Renal pelvis (tissue), 12 donors: Measurements from ENCODE around the gene FMOD. TPM values are rescaled to one million over a fixed set of nuclear protein-coding genes. Genes with fewer than 3 reads are reported as not detected.

Source experiments
- DNase-seq: peaks from one replicate; pipeline ENCODE4 v3.0.0-alpha.2; 2013
- long read RNA-seq, 16 experiments: transcript quantifications; one replicate each; lab custom pipeline, GENCODE V29; 2026
- polyA plus RNA-seq, 3 donors: library from polyadenylated mRNA; unstranded; fragments of 120-200 nt; gene quantifications; one replicate each; pipeline ENCODE4 v1.2.1, GENCODE V29; 2013; ENCODE audit not compliant: insufficient read length in 3 of 3

The FMOD gene
- 10 to 100 TPM; 30.8 to 48.2 (median 36.7) TPM for polyA plus RNA-seq
- long read RNA-seq, donor 1, transcript FMOD-201 (3 exons, 3,310 nt) = major isoform, 5 of 17 reads
- long read RNA-seq, donor 1, partial matches to known transcripts = 11 of 17 reads
- long read RNA-seq, donor 1, other reads (novel, unspliced or antisense) = 0 of 17 reads
- long read RNA-seq, donor 2, transcript FMOD-201 (3 exons, 3,310 nt) = major isoform, 13 of 37 reads
- long read RNA-seq, donor 2, partial matches to known transcripts = 24 of 37 reads
- long read RNA-seq, donor 2, other reads (novel, unspliced or antisense) = 0 of 37 reads
- long read RNA-seq, donor 3, transcript FMOD-201 (3 exons, 3,310 nt) = major isoform, 8 of 35 reads
- long read RNA-seq, donor 3, partial matches to known transcripts = 27 of 35 reads
- long read RNA-seq, donor 3, other reads (novel, unspliced or antisense) = 0 of 35 reads
- long read RNA-seq, donor 4, transcript FMOD-201 (3 exons, 3,310 nt) = major isoform, 10 of 28 reads
- long read RNA-seq, donor 4, partial matches to known transcripts = 18 of 28 reads
- long read RNA-seq, donor 4, other reads (novel, unspliced or antisense) = 0 of 28 reads
- long read RNA-seq, donor 5, partial matches to known transcripts = 20 of 21 reads
- long read RNA-seq, donor 5, other reads (novel, unspliced or antisense) = 0 of 21 reads
- long read RNA-seq, donor 6, transcript FMOD-201 (3 exons, 3,310 nt) = major isoform, 5 of 19 reads
- long read RNA-seq, donor 6, partial matches to known transcripts = 14 of 19 reads
- long read RNA-seq, donor 6, other reads (novel, unspliced or antisense) = 0 of 19 reads
- long read RNA-seq, donor 7, transcript FMOD-201 (3 exons, 3,310 nt) = major isoform, 11 of 47 reads
- long read RNA-seq, donor 7, partial matches to known transcripts = 36 of 47 reads
- long read RNA-seq, donor 7, other reads (novel, unspliced or antisense) = 0 of 47 reads
- long read RNA-seq, donor 8, transcript FMOD-201 (3 exons, 3,310 nt) = major isoform, 27 of 111 reads
- long read RNA-seq, donor 8, partial matches to known transcripts = 83 of 111 reads
- long read RNA-seq, donor 8, other reads (novel, unspliced or antisense) = 0 of 111 reads
- long read RNA-seq, donor 9, transcript FMOD-201 (3 exons, 3,310 nt) = major isoform, 10 of 40 reads
- long read RNA-seq, donor 9, partial matches to known transcripts = 30 of 40 reads
- long read RNA-seq, donor 9, other reads (novel, unspliced or antisense) = 0 of 40 reads
- long read RNA-seq, donor 10, transcript FMOD-201 (3 exons, 3,310 nt) = major isoform, 8 of 35 reads
- long read RNA-seq, donor 10, partial matches to known transcripts = 27 of 35 reads
- long read RNA-seq, donor 10, other reads (novel, unspliced or antisense) = 0 of 35 reads
- long read RNA-seq, donor 11, transcript FMOD-201 (3 exons, 3,310 nt) = major isoform, 5 of 36 reads
- long read RNA-seq, donor 11, partial matches to known transcripts = 31 of 36 reads
- long read RNA-seq, donor 11, other reads (novel, unspliced or antisense) = 0 of 36 reads
- long read RNA-seq, donor 12, transcript FMOD-201 (3 exons, 3,310 nt) = major isoform, 13 of 46 reads
- long read RNA-seq, donor 12, partial matches to known transcripts = 32 of 46 reads
- long read RNA-seq, donor 12, other reads (novel, unspliced or antisense) = 0 of 46 reads
- long read RNA-seq, donor 13, partial matches to known transcripts = 5 of 6 reads
- long read RNA-seq, donor 13, other reads (novel, unspliced or antisense) = 0 of 6 reads
- long read RNA-seq, donor 14 = 0 reads
- long read RNA-seq, donor 15, transcript FMOD-201 (3 exons, 3,310 nt) = major isoform, 26 of 79 reads
- long read RNA-seq, donor 15, partial matches to known transcripts = 53 of 79 reads
- long read RNA-seq, donor 15, other reads (novel, unspliced or antisense) = 0 of 79 reads
- long read RNA-seq, donor 16, transcript FMOD-201 (3 exons, 3,310 nt) = major isoform, 12 of 35 reads
- long read RNA-seq, donor 16, partial matches to known transcripts = 23 of 35 reads
- long read RNA-seq, donor 16, other reads (novel, unspliced or antisense) = 0 of 35 reads

GRCh38 chr1:203351037-203351625 is at the start of gene FMOD:
Gene FMOD (minus strand): TSS chr1:203351122. CDS start chr1:203348270, 2,852 bp downstream.
- peak; percentile 76 for DNase-seq

GRCh38 chr1:203396595-203397194 is 45.8 kb upstream of the FMOD start:
- no peak for DNase-seq

- no peak for DNase-seq
Observed at GRCh38 chr1:203395751-203396150, 44.8 kb upstream of the FMOD start.

- no peak for DNase-seq
Observed at GRCh38 chr1:203390298-203390697, 39.4 kb upstream of the FMOD start.

DNA sequence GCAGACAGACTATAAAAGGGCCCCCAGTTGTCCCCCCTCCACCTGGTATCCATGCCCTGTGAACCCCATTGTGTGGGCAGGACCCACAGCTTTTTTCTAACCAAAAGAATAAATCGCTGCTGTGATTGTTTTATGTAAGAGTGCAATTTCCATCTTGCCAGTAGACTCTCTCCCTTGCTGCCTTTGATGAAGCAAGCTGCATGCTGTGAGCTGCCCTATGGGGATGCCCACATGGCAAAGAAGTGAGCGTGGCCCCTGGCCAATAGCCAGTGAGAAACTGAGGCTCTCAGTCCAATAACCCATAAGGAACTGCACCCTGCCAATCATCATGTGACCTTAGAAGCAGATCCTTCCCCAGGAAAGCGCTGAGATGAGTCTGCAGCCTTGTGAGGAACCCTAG is 37.8 kb upstream of the FMOD start:
- no peak for DNase-seq

DNA sequence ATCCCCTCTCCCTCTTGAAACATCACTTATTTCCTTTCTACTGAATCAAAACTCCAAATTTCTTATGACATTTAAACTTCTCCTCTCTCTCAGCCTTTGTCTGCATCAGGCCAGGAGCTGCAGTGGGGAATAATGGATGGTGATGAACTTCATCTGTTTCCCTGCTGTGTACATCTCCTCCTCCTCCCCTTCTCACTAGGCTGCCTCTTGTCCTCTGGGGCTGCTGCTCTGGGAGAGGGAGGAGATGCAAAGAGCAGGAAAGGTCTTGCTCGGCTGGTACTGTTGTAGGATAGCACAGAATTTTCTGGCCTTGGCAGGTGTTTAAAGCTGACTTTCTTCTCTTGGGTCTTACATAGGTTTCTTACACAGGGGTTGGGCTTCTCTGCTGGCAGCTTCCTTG is 31.1 kb upstream of the FMOD start:
- DNase-seq = no peak

DNA sequence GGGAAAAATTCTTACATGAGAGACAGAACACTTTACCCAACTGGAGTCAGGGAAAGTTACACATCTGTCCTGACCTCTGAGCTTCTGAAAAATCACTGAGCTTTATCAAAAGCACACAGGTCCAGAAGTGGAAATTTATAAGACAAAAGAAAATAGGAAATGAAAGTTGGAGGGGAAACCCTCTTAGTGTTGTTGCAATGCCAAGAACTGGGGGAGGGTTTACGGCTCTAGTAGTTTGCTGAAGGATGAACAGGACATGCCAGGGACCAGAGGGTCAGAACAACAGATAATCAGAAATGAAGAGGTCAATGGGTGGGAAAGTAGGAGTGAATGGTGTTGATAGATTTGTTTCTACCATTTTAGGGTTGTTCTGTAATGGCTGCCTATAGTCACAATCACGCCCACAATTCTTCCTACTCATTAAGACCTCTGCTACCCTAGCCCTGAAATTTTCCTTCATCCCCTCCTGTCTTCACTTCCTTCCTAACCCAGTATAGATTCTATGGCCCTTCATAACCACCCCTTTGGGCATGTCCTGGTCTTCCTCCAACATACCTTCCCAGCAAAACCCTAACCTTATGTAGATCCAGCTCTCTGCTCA is 30.3 kb upstream of the FMOD start:
- no peak for DNase-seq

- no peak for DNase-seq
Observed at GRCh38 chr1:203380420-203381150, 29.7 kb upstream of the FMOD start.

DNA sequence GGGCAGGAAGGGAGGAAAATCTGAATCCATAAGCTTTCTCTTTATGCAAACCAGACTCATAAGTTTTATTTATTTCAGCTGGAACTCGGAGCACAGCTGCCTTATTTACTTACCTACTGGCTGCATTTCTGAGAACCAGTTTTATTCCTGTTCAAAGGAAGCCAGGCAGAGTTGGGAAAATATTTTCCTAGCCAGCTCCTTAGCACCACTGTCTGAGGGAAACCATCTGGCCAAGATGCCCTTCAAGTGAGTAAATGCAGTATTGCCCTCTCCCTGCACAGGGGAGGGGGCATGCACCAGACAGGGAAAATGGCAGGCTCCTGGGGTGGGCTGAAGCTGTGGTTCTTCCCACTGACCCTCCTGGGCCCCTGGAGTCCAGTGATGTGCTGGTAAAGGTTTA is 28.9 kb upstream of the FMOD start:
- peak; percentile 54 for DNase-seq

GRCh38 chr1:203378556-203379245 is 27.8 kb upstream of the FMOD start:
- no peak for DNase-seq

- DNase-seq = no peak
Observed at GRCh38 chr1:203373991-203374390, 23.1 kb upstream of the FMOD start.

GRCh38 chr1:203373002-203373401 is 22.1 kb upstream of the FMOD start:
- DNase-seq = no peak

GRCh38 chr1:203371288-203371687 is 20.4 kb upstream of the FMOD start:
- DNase-seq = no peak

DNA sequence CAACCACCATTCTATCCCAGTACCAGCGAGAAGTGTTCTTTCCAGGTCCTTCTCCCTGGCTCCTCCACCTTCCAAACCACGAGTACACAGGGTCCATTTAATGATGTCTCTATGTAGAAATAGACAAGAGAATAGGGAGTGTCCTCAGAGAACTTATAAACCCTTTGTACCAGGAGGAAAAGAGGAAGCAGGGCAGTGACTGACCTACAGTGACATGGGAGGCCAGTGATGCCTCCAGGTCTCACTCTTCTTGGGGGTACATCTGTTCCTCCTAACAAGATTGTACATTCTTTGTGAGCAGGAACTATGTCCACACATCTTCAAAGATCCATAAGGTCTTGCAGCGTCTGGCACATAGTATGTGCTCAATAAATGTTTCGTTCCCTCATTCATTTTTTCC is 18.7 kb upstream of the FMOD start:
- DNase-seq = no peak

- no peak for DNase-seq
Observed at GRCh38 chr1:203368624-203369451, 17.9 kb upstream of the FMOD start.

DNA sequence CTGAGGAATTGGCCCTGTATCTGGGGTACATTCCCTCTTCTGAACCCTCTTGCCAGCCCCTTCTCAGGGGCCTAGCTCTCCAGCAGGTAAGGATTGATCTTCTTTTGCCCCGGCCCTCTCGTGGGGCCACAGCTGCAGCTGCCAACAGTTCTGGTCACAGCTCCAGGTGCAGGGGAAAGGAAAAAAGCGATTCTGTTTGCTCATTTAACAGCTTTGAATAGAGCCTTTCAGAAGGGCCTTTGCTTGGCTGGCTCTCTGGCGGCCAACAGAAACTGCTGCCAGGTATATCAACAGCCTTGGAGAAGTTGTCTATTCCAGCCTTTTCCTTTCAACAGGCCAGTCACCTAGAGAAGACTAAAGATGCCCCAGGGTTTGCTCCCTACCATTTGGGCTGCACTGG is 16.1 kb upstream of the FMOD start:
- no peak for DNase-seq

DNA sequence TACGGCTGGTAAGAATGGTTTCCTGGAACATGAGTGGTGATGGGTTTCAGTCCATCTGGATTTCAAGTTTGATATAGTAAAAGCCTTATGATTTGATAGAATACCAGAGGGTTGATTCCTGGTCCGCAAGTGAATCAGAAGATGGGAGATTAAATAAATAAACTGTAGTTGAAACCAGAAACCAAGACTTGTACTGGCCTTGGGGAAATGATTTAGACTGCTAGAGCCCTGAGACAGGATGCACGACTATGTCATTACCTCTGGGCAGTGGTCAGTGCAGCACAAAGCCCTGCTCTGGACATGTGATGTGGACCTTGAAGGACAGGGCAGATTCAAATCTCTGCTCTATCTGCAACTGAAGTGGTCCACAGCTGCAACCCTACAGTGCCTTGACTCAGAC is 15.6 kb upstream of the FMOD start:
- no peak for DNase-seq
